HEK293T (cell line): ENCODE measurements around the gene SSRP1.

ENCODE experiments used
- BHLHE40 ChIP-seq: fragments of 450-650 bp; IDR thresholded peaks from 2 replicates; pipeline ENCODE4 v1.6.1; 2016; ENCODE audit warnings: mild to moderate bottlenecking, moderate library complexity, borderline replicate concordance
- CTBP1 ChIP-seq: fragments of 450-650 bp; IDR thresholded peaks from 2 replicates; pipeline ENCODE4 v1.6.1; 2016; ENCODE audit warnings: borderline replicate concordance
- FOXA1 ChIP-seq: fragments of 450-650 bp; IDR thresholded peaks from 2 replicates; pipeline ENCODE4 v1.6.1; 2016; ENCODE audit warnings: mild to moderate bottlenecking
- FOXM1 ChIP-seq: fragments of 450-650 bp; IDR thresholded peaks from 2 replicates; pipeline ENCODE4 v1.6.1; 2017; ENCODE audit warnings: mild to moderate bottlenecking, borderline replicate concordance
- SUZ12 ChIP-seq: fragments of 450-650 bp; IDR thresholded peaks from 2 replicates; pipeline ENCODE4 v1.6.1; 2016; ENCODE audit warnings: mild to moderate bottlenecking
- ZNF384 ChIP-seq: fragments of 450-650 bp; IDR thresholded peaks from 2 replicates; pipeline ENCODE4 v1.6.1; 2016

DNA sequence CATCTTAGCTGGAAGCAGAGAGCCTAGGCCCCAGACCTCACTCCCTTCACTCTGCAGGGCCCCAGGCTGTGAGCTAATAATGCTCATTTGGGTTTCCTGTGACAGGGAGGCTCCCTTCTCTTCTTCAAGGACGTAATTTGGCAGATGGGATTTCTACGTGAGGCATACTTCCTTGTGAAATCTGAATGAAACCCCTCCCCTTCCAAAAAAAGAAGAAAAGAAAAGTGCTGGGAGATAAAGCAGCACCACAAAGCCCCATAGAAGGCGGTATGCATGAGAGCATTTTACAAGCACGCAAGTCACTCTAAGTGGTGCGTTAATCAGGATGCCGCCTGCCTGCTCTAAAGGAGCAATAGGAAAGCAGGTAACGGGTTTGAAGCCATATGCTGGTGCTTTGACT, 8.1 kb upstream of the SSRP1 start:
- TF ChIP-seq FOXA1 = no peak
- no peak for TF ChIP-seq SUZ12
- TF ChIP-seq FOXM1 = no peak
- no peak for TF ChIP-seq CTBP1
- TF ChIP-seq ZNF384 = no peak
- TF ChIP-seq BHLHE40 = no peak
